CD4-positive, alpha-beta T cell treated with Interferon gamma for 1 hour (primary cell): ENCODE data around the gene BCAR3.

Experiments used
- DNase-seq: peaks from one replicate; pipeline ENCODE4 v3.0.0-alpha.2; 2020

The BCAR3 gene

GRCh38 chr1:93532780-93533378, 148.8 kb downstream of the BCAR3 start:
- no peak for DNase-seq

GRCh38 chr1:93531193-93531592, 150.4 kb downstream of the BCAR3 start:
- DNase-seq, result no peak

DNA sequence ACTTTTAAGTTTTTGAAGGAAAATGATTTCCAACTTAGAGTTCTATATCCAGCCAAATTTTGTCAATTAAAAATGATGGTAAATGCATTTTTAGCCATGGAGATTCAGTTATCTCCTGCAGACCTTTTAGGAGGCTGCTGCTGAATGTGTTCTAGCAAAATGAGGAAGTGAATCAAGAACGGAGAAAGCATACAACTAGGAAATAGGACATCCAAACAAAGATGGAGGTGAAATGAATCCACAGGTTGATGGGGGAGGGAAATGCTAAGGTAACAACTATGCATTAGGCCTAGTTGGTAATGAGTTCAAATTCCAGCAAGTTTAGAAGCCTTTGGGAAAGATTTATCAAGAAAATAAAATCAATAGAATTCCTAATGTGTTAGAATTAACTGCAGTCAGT, 153.2 kb downstream of the BCAR3 start:
- no peak for DNase-seq

DNA sequence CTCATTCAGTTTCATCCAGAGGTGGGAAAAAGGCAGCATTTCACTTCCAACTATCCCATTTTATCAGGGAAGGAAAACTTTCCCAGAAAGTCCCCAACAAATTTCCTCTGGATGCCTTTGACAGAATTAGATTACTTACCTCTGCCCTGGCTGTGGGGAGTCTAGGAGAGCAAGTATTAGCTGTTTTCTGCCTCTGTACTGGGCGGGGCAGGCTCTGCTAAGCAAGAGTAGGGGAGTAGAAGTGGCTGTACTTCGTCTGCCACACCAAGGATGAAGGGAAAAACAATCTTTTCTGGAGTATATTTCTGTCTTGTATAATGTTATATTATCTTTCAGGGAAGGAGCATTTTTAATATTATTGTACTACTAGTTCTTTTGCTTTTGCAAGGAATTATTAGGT, 155.2 kb downstream of the BCAR3 start:
- no peak for DNase-seq

DNA sequence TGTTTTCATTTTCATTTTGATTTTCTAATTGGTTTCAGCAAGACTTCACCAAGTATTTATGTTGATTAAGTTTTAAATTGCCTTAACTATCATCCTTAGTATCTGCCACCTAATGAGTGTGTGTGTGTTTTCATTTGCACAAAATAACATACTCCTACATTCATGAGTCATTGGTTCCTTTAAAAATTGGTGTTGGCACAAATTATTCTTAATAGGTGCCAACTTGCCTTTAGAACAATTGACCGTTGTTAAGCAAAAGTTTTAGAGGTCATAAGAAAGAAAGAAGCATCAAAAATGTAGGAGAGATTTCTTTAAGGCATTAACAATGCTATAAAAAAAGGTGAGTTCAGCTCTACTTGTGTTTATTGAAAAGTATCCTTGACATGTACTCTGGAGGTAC, 156.2 kb downstream of the BCAR3 start:
- DNase-seq, result no peak

DNA sequence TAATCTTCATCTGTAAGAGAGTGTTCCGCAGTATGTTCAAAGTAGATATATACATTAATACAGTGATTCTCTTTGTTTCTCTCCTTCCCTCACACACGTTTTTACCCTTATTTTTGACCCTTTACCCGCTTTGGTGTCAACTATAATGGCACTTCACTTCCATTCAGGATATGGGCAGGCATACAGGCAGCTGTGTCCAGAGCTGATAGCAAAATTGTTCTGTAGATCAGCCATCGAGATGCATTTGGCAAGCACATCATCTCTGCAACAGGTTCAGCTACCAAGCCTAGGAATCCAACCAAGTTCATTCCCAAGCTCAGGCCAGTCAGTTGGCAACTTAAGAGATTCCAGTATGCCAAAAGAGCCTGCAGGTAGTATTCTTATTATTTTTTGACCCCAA, 158.9 kb downstream of the BCAR3 start:
- DNase-seq, result no peak

GRCh38 chr1:93521618-93522017, 160.0 kb downstream of the BCAR3 start:
- no peak for DNase-seq

- no peak for DNase-seq
These were observed 162.3 kb downstream of the BCAR3 start for GRCh38 chr1:93519199-93519829.

DNA sequence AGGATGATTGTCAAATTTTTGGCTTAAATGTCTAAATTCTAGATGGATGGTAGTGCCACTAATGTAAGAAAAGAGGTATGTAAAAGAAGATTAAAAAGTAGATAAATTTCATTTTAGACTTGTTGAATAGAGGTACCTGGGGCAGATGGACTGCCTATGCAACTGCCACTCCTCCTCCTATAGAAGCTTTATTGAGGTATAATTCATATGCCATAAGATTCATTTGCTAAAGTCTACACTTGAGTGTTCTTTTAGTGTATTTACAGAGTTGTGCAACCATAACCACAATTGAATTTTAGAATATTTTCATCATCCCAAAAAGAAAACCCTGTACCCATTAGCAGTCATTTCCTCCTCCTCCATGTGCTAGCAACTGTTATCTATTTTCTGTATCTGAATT, 163.1 kb downstream of the BCAR3 start:
- DNase-seq, result no peak

DNA sequence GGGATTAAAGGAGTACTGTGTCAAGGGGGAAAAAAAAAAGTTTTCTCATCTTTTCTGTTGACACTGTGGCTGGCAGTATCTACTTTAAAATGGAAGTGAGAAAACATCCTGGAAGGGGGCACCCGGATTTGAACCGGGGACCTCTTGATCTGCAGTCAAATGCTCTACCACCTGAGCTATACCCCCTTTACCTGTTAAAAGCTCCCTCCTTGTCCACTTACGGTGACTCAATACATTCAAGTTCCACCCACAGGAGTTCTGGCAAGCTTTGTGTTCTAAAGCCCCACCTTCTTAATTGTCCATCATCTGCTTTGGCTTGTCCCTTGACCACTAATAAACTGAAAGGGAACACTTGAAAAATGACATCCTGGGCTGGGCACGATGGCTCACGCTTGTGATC, 165.5 kb downstream of the BCAR3 start:
- no peak for DNase-seq
